K562 (cell line): Measurements from ENCODE around the gene TMSB4X. TPM values are rescaled to one million over a fixed set of nuclear protein-coding genes. Genes with fewer than 3 reads are reported as not detected.
A peak's percentile ranks its signal among the peaks of the same experiment; 100 is the strongest.

Source experiments
- CBX1 ChIP-seq: sonication (generic); IDR thresholded peaks from 2 replicates; pipeline ENCODE4 v1.6.1; 2016; ENCODE audit warnings: antibody characterized with exemption, low read depth, mild to moderate bottlenecking
- E2F5 ChIP-seq: sonication (generic); formaldehyde crosslinking; IDR thresholded peaks from 2 replicates; pipeline ENCODE4 v1.8.0; 2022; ENCODE audit warnings: mild to moderate bottlenecking, missing genetic modification reagents
- EGR1 ChIP-seq: fragments of 450-650 bp; conservative IDR thresholded peaks from 2 replicates; pipeline ENCODE4 v1.6.1; 2017; ENCODE audit warnings: mild to moderate bottlenecking
- ETS2 ChIP-seq: IDR thresholded peaks from 2 replicates; pipeline ENCODE4 v1.6.1; 2016; ENCODE audit warnings: borderline replicate concordance, missing genetic modification characterization, mild to moderate bottlenecking, moderate library complexity, missing compliant biosample characterization; ENCODE audit not compliant: poor library complexity, severe bottlenecking
- MCM3 ChIP-seq: fragments of 450-650 bp; IDR thresholded peaks from 2 replicates; pipeline ENCODE4 v1.6.1; 2016
- MNT ChIP-seq, 2 experiments: fragments of 450-650 bp; conservative IDR thresholded peaks; 2 replicates each; pipeline ENCODE4 v1.6.1; 2017; ENCODE audit warnings: mild to moderate bottlenecking in 2 of 2, moderate library complexity in 2 of 2
- MTF1 ChIP-seq: fragments of 250-450 bp; sonication (Bioruptor Pico); IDR thresholded peaks from 2 replicates; pipeline ENCODE4 v1.9.0; 2021; ENCODE audit warnings: moderate library complexity, mild to moderate bottlenecking, inconsistent platforms, borderline replicate concordance
- NCOR1 ChIP-seq: fragments of 450-650 bp; IDR thresholded peaks from 2 replicates; pipeline ENCODE4 v1.6.1; 2016; ENCODE audit warnings: mild to moderate bottlenecking, moderate library complexity
- NFIX ChIP-seq: fragments of 250-450 bp; sonication (Bioruptor Pico); IDR thresholded peaks from 2 replicates; pipeline ENCODE4 v1.4.0; 2020; ENCODE audit warnings: low read depth, mild to moderate bottlenecking, moderate library complexity
- RB1 ChIP-seq: fragments of 450-650 bp; IDR thresholded peaks from 2 replicates; pipeline ENCODE4 v1.6.1; 2017; ENCODE audit warnings: low read depth, mild to moderate bottlenecking
- ZNF124 ChIP-seq: sonication (generic); formaldehyde crosslinking; IDR thresholded peaks from 2 replicates; pipeline ENCODE4 v1.8.1; 2022; ENCODE audit warnings: missing genetic modification reagents
- ZNF263 ChIP-seq: sonication (generic); formaldehyde crosslinking; IDR thresholded peaks from 2 replicates; pipeline ENCODE4 v1.8.0; 2022; ENCODE audit warnings: mild to moderate bottlenecking, missing genetic modification reagents, borderline replicate concordance
- ZNF318 ChIP-seq, 2 experiments: fragments of 450-650 bp; IDR thresholded peaks; 2 replicates each; pipeline ENCODE4 v1.6.1; 2016; ENCODE audit warnings: mild to moderate bottlenecking in 2 of 2, borderline replicate concordance in 1 of 2, low read depth in 1 of 2, moderate library complexity in 1 of 2
- polyA plus RNA-seq, 8 experiments: library from polyadenylated mRNA; depleted of rRNA in 4 of 8; stranded (reverse) in 5 of 8; unstranded in 3 of 8; fragments of >200 nt; fragmentation: Nextera tagmentation in 2 of 8; fragmentation: Illumina TruSeq in 1 of 8; extraction: Ambion mirVana in 2 of 8; extraction: Trizol in 1 of 8; gene quantifications; 2 replicates each; pipeline versions ENCODE4 v1.2.1 to v1.2.3, GENCODE V29; 2011 to 2014; ENCODE audit warnings: inconsistent platforms in 1 of 8, missing spikeins in 1 of 8
- total RNA-seq, 7 experiments: library from RNA; depleted of rRNA in 6 of 7; stranded (reverse); fragments of >200 nt in 6 of 7; fragmentation: Illumina TruSeq in 2 of 7; extraction: Trizol in 2 of 7; gene quantifications; 2 replicates each; pipeline versions ENCODE4 v1.2.1 to v1.2.3, GENCODE V29; 2011 to 2021; ENCODE audit warnings: low replicate concordance in 1 of 7

TMSB4X gene
- total and polyA plus RNA-seq, 9 of the 15 experiments (the other 6 are each of a cell fraction or from before 2014, with no cell fraction given), result 1,035 to 2,035 (median 1,529) TPM

GRCh38 chrX:12974796-12975669, at the start of gene TMSB4X (continued):
- TF ChIP-seq NFIX (CRISPR knock-in tag) (no peak), MTF1 (no peak), RB1 (0 out of 2 replicates have a peak, but pooled peaks have one; percentile 31), MNT (conservative IDR thresholded peaks at IDR 0.05) (peak; percentile 38 to 45; a peak in 2 of 4 replicates), ZNF124 (CRISPR knock-in tag) (no peak), E2F5 (CRISPR knock-in tag) (no peak), EGR1 (no peak), ETS2 (tag) (no peak), CBX1 (peak; percentile 97), MCM3 (no peak), ZNF318 (IDR thresholded peaks at IDR 0.05; ENCODE audit: borderline replicate concordance in 1 of 2, low read depth in 1 of 2) (0 out of 4 replicates have a peak, but pooled peaks of 1 of the 2 experiments have one; percentile 42), NCOR1 (peak; percentile 61), ZNF263 (0 out of 2 replicates have a peak, but pooled peaks have one; percentile 10)
